K562 (cell line): Measurements from ENCODE around the gene DUSP16. TPM values are rescaled to one million over a fixed set of nuclear protein-coding genes. Genes with fewer than 3 reads are reported as not detected.

ENCODE experiments used
- ATAC-seq: fragments of 200-7000 bp; cut with Tn5 transposase; 3 replicates; pipeline ENCODE4 v1.9.1; 2020; ENCODE audit warnings: moderate library complexity
- BruUV-seq: library from RNA; stranded (reverse); fragments of 400-500 nt; replicated peaks from 2 replicates; lab custom pipeline; 2021; lab: Mats Ljungman, UMichigan
- CTCF ChIA-PET: fragments of 300-600 bp; formaldehyde crosslinking; extraction: SDS; loops from one replicate; lab custom pipeline; 2021; ENCODE audit warnings: low intra/inter-chr PET ratio; lab: Yijun Ruan, JAX
- POLR2A ChIA-PET: fragments of 300-600, 350-650 bp; sonication (Branson Sonifier 250); formaldehyde crosslinking; extraction: SDS; loops from one replicate; lab custom pipeline; 2021; ENCODE audit warnings: antibody characterized with exemption, inconsistent platforms; lab: Yijun Ruan, JAX
- DNase-seq, 4 experiments: peaks; one replicate each; pipeline versions ENCODE4 v3.0.0 to v3.0.0-alpha.2; 2011 to 2018; ENCODE audit warnings: low spot score in 3 of 4, mixed read lengths in 3 of 4; ENCODE audit errors: extremely low read depth in 1 of 4
- FAIRE-seq: peaks from 2 replicates; lab custom pipeline; 2011; peaks lifted over from hg19 to GRCh38; lab: Jason Lieb, UNC
- H2AFZ ChIP-seq: 2 replicates; pipeline ENCODE4 v1.6.0; 2011; ENCODE audit warnings: low read depth, low read length, control low read depth, inconsistent platforms
- H3K27ac ChIP-seq: fragments of 200-600 bp; 3 replicates; pipeline ENCODE4 v1.8.0; 2011; ENCODE audit warnings: low read depth, mild to moderate bottlenecking, control low read depth, inconsistent platforms, low read length, moderate library complexity, mixed read lengths; ENCODE audit errors: extremely low read depth
- H3K27me3 ChIP-seq, 2 experiments: fragments of 300-600 bp in 1 of 2; 2 replicates in 1 of 2; 3 replicates in 1 of 2; pipeline versions ENCODE4 v1.6.0 to v1.8.0; 2011; ENCODE audit warnings: inconsistent platforms in 2 of 2, low read length in 2 of 2, mild to moderate bottlenecking in 1 of 2, mixed read lengths in 1 of 2, moderate library complexity in 1 of 2; ENCODE audit not compliant: control insufficient read depth in 2 of 2, insufficient read depth in 2 of 2
- H3K36me3 ChIP-seq: fragments of 300-600 bp; 3 replicates; pipeline ENCODE4 v1.8.0; 2011; ENCODE audit warnings: mild to moderate bottlenecking, low read length, inconsistent platforms; ENCODE audit not compliant: control insufficient read depth, insufficient read depth
- H3K4me1 ChIP-seq, 2 experiments: fragments of 200-600 bp in 1 of 2; replicated peaks in 1 of 2; 2 replicates in 1 of 2; 3 replicates in 1 of 2; pipeline versions ENCODE4 v1.5.1 to v1.8.0; 2011; ENCODE audit warnings: inconsistent platforms in 2 of 2, low read length in 2 of 2, mild to moderate bottlenecking in 1 of 2, mixed read lengths in 1 of 2, moderate library complexity in 1 of 2; ENCODE audit not compliant: control insufficient read depth in 2 of 2, insufficient read depth in 2 of 2
- H3K4me2 ChIP-seq: 2 replicates; pipeline ENCODE4 v1.6.1; 2011; ENCODE audit warnings: low read length, control low read depth, inconsistent platforms, mixed read lengths; ENCODE audit not compliant: insufficient read depth
- H3K4me3 ChIP-seq: fragments of 200-600 bp; sonication (generic), shearing (Covaris generic); 2 replicates; pipeline ENCODE4 v1.5.1; 2016; ENCODE audit warnings: control low read depth, inconsistent platforms
- H3K79me2 ChIP-seq: fragments of 200-600 bp; 3 replicates; pipeline ENCODE4 v1.8.0; 2011; ENCODE audit warnings: low read length, inconsistent platforms; ENCODE audit not compliant: control insufficient read depth, insufficient read depth
- H3K9ac ChIP-seq, 2 experiments: 2 replicates each; pipeline versions ENCODE4 v1.6.0 to v1.6.1; 2011; ENCODE audit warnings: low read depth in 2 of 2, low read length in 2 of 2, control low read depth in 1 of 2, inconsistent platforms in 1 of 2, mild to moderate bottlenecking in 1 of 2, mixed read lengths in 1 of 2; ENCODE audit not compliant: insufficient read depth in 1 of 2
- H3K9me1 ChIP-seq: one replicate; pipeline ENCODE4 v1.6.0; 2011; ENCODE audit warnings: inconsistent platforms, mild to moderate bottlenecking, low read length, moderate library complexity; ENCODE audit not compliant: control insufficient read depth, insufficient read depth
- H3K9me3 ChIP-seq: replicated peaks from 2 replicates; pipeline ENCODE4 v1.5.1; 2011; ENCODE audit warnings: low read depth, low read length, inconsistent platforms; ENCODE audit not compliant: control insufficient read depth, insufficient read depth
- H4K20me1 ChIP-seq: replicated peaks from 2 replicates; pipeline ENCODE4 v1.6.1; 2011; ENCODE audit warnings: low read length, inconsistent platforms, mixed read lengths; ENCODE audit not compliant: control insufficient read depth, insufficient read depth
- CBFA2T3 ChIP-seq: fragments of 450-650 bp; IDR thresholded peaks from 2 replicates; pipeline ENCODE4 v1.6.1; 2017
- KLF10 ChIP-seq: fragments of 250-450 bp; sonication (Bioruptor Pico); IDR thresholded peaks from 2 replicates; pipeline ENCODE4 v1.6.1; 2021; ENCODE audit warnings: matching md5 sums
- MGA ChIP-seq: fragments of 450-650 bp; IDR thresholded peaks from 2 replicates; pipeline ENCODE4 v1.6.1; 2016; ENCODE audit warnings: mild to moderate bottlenecking, moderate library complexity
- ZNF347 ChIP-seq: fragments of 450-650 bp; formaldehyde crosslinking; IDR thresholded peaks from 2 replicates; pipeline ENCODE4 v1.4.0; 2020; ENCODE audit warnings: low read depth, mild to moderate bottlenecking, moderate library complexity
- ZNF695 ChIP-seq: fragments of 450-650 bp; formaldehyde crosslinking; IDR thresholded peaks from 2 replicates; pipeline ENCODE4 v1.4.0; 2020; ENCODE audit warnings: mild to moderate bottlenecking, moderate library complexity
- WGBS: fragments of 100-300 bp; shearing (Covaris generic); methylation state at CpG from one replicate; pipeline ENCODE4 v1.1.6; 2016; ENCODE audit warnings: low coverage, mixed read lengths; ENCODE audit not compliant: insufficient coverage; ENCODE audit errors: missing lambda C conversion rate; 5-methylcytosine and 5-hydroxymethylcytosine counted together
- in situ Hi-C: fragments of 300-500 bp; cut with MboI; formaldehyde crosslinking; loops from 4 replicates; pipeline ENCODE4 v1.15.0; 2018; ENCODE audit warnings: inconsistent platforms, mixed read lengths
- intact Hi-C: fragments of 100-400 bp; cut with micrococcal nuclease; formaldehyde crosslinking; loops from 2 replicates; pipeline ENCODE4 v1.14.2; 2022
- polyA plus RNA-seq, 8 experiments: library from polyadenylated mRNA; depleted of rRNA in 4 of 8; stranded (reverse) in 5 of 8; unstranded in 3 of 8; fragments of >200 nt; fragmentation: Nextera tagmentation in 2 of 8; fragmentation: Illumina TruSeq in 1 of 8; extraction: Ambion mirVana in 2 of 8; extraction: Trizol in 1 of 8; gene quantifications; 2 replicates each; pipeline versions ENCODE4 v1.2.1 to v1.2.3, GENCODE V29; 2011 to 2014; ENCODE audit warnings: inconsistent platforms in 1 of 8, missing spikeins in 1 of 8
- total RNA-seq, 7 experiments: library from RNA; depleted of rRNA in 6 of 7; stranded (reverse); fragments of >200 nt in 6 of 7; fragmentation: Illumina TruSeq in 2 of 7; extraction: Trizol in 2 of 7; gene quantifications; 2 replicates each; pipeline versions ENCODE4 v1.2.1 to v1.2.3, GENCODE V29; 2011 to 2021; ENCODE audit warnings: low replicate concordance in 1 of 7

DUSP16 gene
- total and polyA plus RNA-seq, 9 of the 15 experiments (the other 6 are each of a cell fraction or from before 2014, with no cell fraction given) = 0.70 to 12.3 (median 5.7) TPM

DNA sequence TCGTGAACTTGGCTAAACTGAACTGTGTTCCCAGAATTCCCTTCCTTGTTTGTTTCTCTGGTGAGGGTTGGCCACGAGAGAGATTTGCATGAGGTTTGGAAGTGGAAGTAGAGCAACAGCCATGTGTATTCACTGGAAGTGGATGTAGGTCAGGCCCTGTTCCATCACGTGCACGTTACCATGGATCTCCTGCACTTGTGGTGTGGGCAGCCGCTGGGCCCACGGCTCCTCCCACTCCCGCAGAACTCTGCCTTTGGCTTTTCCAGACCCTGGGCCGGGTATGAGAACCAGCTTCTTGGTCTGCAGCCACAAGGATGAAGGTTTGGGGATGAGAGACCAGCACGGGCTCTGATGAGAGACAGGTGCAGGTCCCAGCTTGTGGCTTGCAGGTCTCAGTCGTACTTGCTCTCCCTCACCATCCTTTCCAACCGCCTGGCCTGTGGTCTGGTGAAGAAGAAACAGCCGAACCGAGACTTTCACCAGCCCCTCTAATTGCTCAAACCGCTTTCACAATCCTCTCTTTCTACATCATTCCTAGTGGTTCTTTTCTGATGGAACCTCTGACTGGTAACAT is 94.9 kb downstream of the DUSP16 start:
- H3K27me3 ChIP-seq = no peaks in the 10 kb centered on the region
- 81% methylated on average over 12 of the region's 14 CpGs for WGBS
- no peak for FAIRE-seq
- H3K9me3 ChIP-seq = no peaks in the 10 kb centered on the region
- H3K79me2 ChIP-seq = no peaks in the 10 kb centered on the region
- no peak for ATAC-seq
- no peak overlapping the region for H2AFZ ChIP-seq
- intact Hi-C loops = no loop called here
- BruUV-seq = no TSS peak
- DNase-seq = no peak
- ChIA-PET CTCF (no interaction called here), POLR2A (no interaction called here)
- H3K36me3 ChIP-seq = peaks cover 4% of the 10 kb centered on the region; the same call in 1 of the 3 replicates
- H3K27ac ChIP-seq = no peak overlapping the region
- H3K9ac ChIP-seq = no peak overlapping the region
- no peaks in the 10 kb centered on the region for H3K9me1 ChIP-seq
- 0 out of 2 replicates have a peak, but pooled peaks cover 7% of the 10 kb centered on the region for H4K20me1 ChIP-seq
- H3K4me1 ChIP-seq = peaks cover 0 to 8% of the 10 kb centered on the region in 2 experiments; a peak in 3 of 5 replicates
- in situ Hi-C loops = no loop called here
- no peak overlapping the region for H3K4me2 ChIP-seq
- TF ChIP-seq CBFA2T3 (no peak), ZNF695 (no peak), MGA (no peak), ZNF347 (CRISPR knock-in tag) (no peak), KLF10 (CRISPR knock-in tag) (no peak)
- H3K4me3 ChIP-seq = no peak overlapping the region
